ENCODE results near the gene FADS3. TPM values are rescaled to one million over a fixed set of nuclear protein-coding genes. Genes with fewer than 3 reads are reported as not detected.

Gene FADS3
- total and polyA plus RNA-seq, 7 experiments from 2014 or later: 0.31 to 8.6 (median 2.1) TPM

GRCh38 chr11:61899146-61899841 is 7.9 kb upstream of the FADS3 start:
- POLR2A ChIA-PET: interaction anchor here (0.9 to 1.2 kb wide), 2 partner anchors 69 to 182 kb away, joined by 3 to 5 read pairs; partner anchors contain the start of gene FTH1
- H3K9me3 Mint-ChIP-seq: no peaks in the 10 kb centered on the region
- peaks cover 4 to 7% (median 5%) of the 10 kb centered on the region in 7 donors for H3K4me1 Mint-ChIP-seq
- DNase-seq (peak; percentile 88 to 98 (median 93)), ATAC-seq (peak; percentile 98)
- no peaks in the 10 kb centered on the region for H3K9me3 ChIP-seq (ENCODE audit: control insufficient read depth in 2 of 3, low read length in 3 of 3)
- H3K36me3 ChIP-seq (ENCODE audit: control insufficient read depth in 2 of 3, insufficient read depth in 3 of 3, low read length in 3 of 3): no peaks in the 10 kb centered on the region
- H3K27me3 ChIP-seq (ENCODE audit: control insufficient read depth in 2 of 2, insufficient read depth in 2 of 2, low read length in 2 of 2): no peaks in the 10 kb centered on the region
- H3K27ac ChIP-seq (ENCODE audit: low read depth, low read length): no peak overlapping the region
- CTCF ChIA-PET: interaction anchor here (0.6 to 8.2 kb wide), 20 partner anchors 8 to 213 kb away, joined by 3 to 206 read pairs (median 4); partner anchors contain the start of genes FEN1 and TMEM258
- H3K4me1 ChIP-seq (ENCODE audit: control insufficient read depth in 2 of 2, insufficient read depth in 2 of 2, low read length in 2 of 2): peaks cover 4% of the 10 kb centered on the region in 2 donors
- no peak overlapping the region for H3K4me3 ChIP-seq (ENCODE audit: low read length)
- peaks cover 0 to 4% (median 0%) of the 10 kb centered on the region in 5 donors for H3K27me3 Mint-ChIP-seq
- H3K27ac Mint-ChIP-seq: peak overlapping the region; percentile 55 to 93 (median 69)
- intact Hi-C loops (cut with micrococcal nuclease): loop anchor here (1.0 to 5.0 kb wide), 8 partner anchors 48 to 209 kb away; partner anchors contain the start of gene FTH1 (in 1 of the 2)
- H3K4me3 Mint-ChIP-seq: no peak overlapping the region
- H3K36me3 Mint-ChIP-seq: no peaks in the 10 kb centered on the region

GRCh38 chr11:61898247-61898582 is 6.9 kb upstream of the FADS3 start:
- POLR2A ChIA-PET: interaction anchor here (0.6 to 1.3 kb wide), 3 partner anchors 70 to 311 kb away, joined by 3 to 5 read pairs (median 4); no protein-coding TSS in a partner anchor
- H3K36me3 Mint-ChIP-seq: no peaks in the 10 kb centered on the region

GRCh38 chr11:61897387-61898246 is 6.3 kb upstream of the FADS3 start:
- Mint-ChIP-seq H3K27me3 (peaks cover 0 to 2% (median 0%) of the 10 kb centered on the region in 5 donors), H3K9me3 (no peaks in the 10 kb centered on the region), H3K4me3 (no peak overlapping the region), H3K36me3 (no peaks in the 10 kb centered on the region), H3K27ac (peak overlapping the region in 3 of 9 donors; percentile 13 to 62 (median 56)), H3K4me1 (peaks cover 4 to 7% (median 6%) of the 10 kb centered on the region in 7 donors)
- DNase-seq (peak; percentile 53 to 82 (median 68)), ATAC-seq (peak; percentile 69)
- Histone ChIP-seq H3K9me3 (ENCODE audit: control insufficient read depth in 2 of 3, low read length in 3 of 3) (no peaks in the 10 kb centered on the region), H3K27ac (ENCODE audit: low read depth, low read length) (no peak overlapping the region), H3K4me3 (ENCODE audit: low read length) (no peak overlapping the region), H3K27me3 (ENCODE audit: control insufficient read depth in 2 of 2, insufficient read depth in 2 of 2, low read length in 2 of 2) (no peaks in the 10 kb centered on the region), H3K4me1 (ENCODE audit: control insufficient read depth in 2 of 2, insufficient read depth in 2 of 2, low read length in 2 of 2) (peaks cover 4% of the 10 kb centered on the region in 2 donors), H3K36me3 (ENCODE audit: control insufficient read depth in 2 of 3, insufficient read depth in 3 of 3, low read length in 3 of 3) (no peaks in the 10 kb centered on the region)
- ChIA-PET CTCF (interaction anchor here (0.6 to 8.2 kb wide), 15 partner anchors 9 to 210 kb away, joined by 3 to 206 read pairs (median 4); no protein-coding TSS in a partner anchor), POLR2A (interaction anchor here (0.6 to 1.3 kb wide), 3 partner anchors 71 to 311 kb away, joined by 3 to 5 read pairs (median 4); no protein-coding TSS in a partner anchor)
- intact Hi-C loops (cut with micrococcal nuclease): loop anchor here (1.0 to 5.0 kb wide), 4 partner anchors 26 to 101 kb away; partner anchors contain the start of gene FTH1 (in 1 of the 2)

More at GRCh38 chr11:61898247-61898582, 6.9 kb upstream of the FADS3 start:
- ATAC-seq (no peak), DNase-seq (no peak)
- H3K4me1 Mint-ChIP-seq: peaks cover 4 to 7% (median 5%) of the 10 kb centered on the region in 7 donors
- CTCF ChIA-PET: interaction anchor here (0.6 to 8.2 kb wide), 13 partner anchors 9 to 210 kb away, joined by 3 to 206 read pairs (median 4); no protein-coding TSS in a partner anchor
- intact Hi-C loops (cut with micrococcal nuclease): loop anchor here (2.0 to 5.0 kb wide), 3 partner anchors 69 to 101 kb away; partner anchors contain the start of gene FTH1 (in 1 of the 2)
- no peak overlapping the region for H3K4me3 ChIP-seq (ENCODE audit: low read length)
- peak overlapping the region in 1 of 9 donors; percentile 13 for H3K27ac Mint-ChIP-seq
- no peak overlapping the region for H3K4me3 Mint-ChIP-seq
- no peaks in the 10 kb centered on the region for H3K27me3 ChIP-seq (ENCODE audit: control insufficient read depth in 2 of 2, insufficient read depth in 2 of 2, low read length in 2 of 2)
- no peak overlapping the region for H3K27ac ChIP-seq (ENCODE audit: low read depth, low read length)
- no peaks in the 10 kb centered on the region for H3K9me3 ChIP-seq (ENCODE audit: control insufficient read depth in 2 of 3, low read length in 3 of 3)
- no peaks in the 10 kb centered on the region for H3K9me3 Mint-ChIP-seq
- no peaks in the 10 kb centered on the region for H3K36me3 ChIP-seq (ENCODE audit: control insufficient read depth in 2 of 3, insufficient read depth in 3 of 3, low read length in 3 of 3)
- H3K27me3 Mint-ChIP-seq: peaks cover 0 to 2% (median 0%) of the 10 kb centered on the region in 5 donors
- peaks cover 4% of the 10 kb centered on the region in 2 donors for H3K4me1 ChIP-seq (ENCODE audit: control insufficient read depth in 2 of 2, insufficient read depth in 2 of 2, low read length in 2 of 2)

- H3K36me3 ChIP-seq (ENCODE audit: control insufficient read depth in 2 of 3, insufficient read depth in 3 of 3, low read length in 3 of 3): no peaks in the 10 kb centered on the region
- DNase-seq (no peak), ATAC-seq (no peak)
- H3K4me1 ChIP-seq (ENCODE audit: control insufficient read depth in 2 of 2, insufficient read depth in 2 of 2, low read length in 2 of 2): peaks cover 4% of the 10 kb centered on the region in 2 donors
- intact Hi-C loops (cut with micrococcal nuclease): loop anchor here in 1 of 2 donors (1.0 to 5.0 kb wide), 2 partner anchors 26 to 70 kb away; partner anchors contain the start of gene FTH1
- H3K27me3 ChIP-seq (ENCODE audit: control insufficient read depth in 2 of 2, insufficient read depth in 2 of 2, low read length in 2 of 2): no peaks in the 10 kb centered on the region
- H3K27ac ChIP-seq (ENCODE audit: low read depth, low read length): no peak overlapping the region
- Mint-ChIP-seq H3K4me3 (no peak overlapping the region), H3K4me1 (peaks cover 4 to 12% (median 6%) of the 10 kb centered on the region in 7 donors), H3K27me3 (peaks cover 0 to 8% (median 0%) of the 10 kb centered on the region in 5 donors), H3K27ac (peak overlapping the region in 2 of 9 donors; percentile 36 to 87), H3K9me3 (no peaks in the 10 kb centered on the region), H3K36me3 (no peaks in the 10 kb centered on the region)
- POLR2A ChIA-PET: interaction anchor here (1.3 kb wide), 1 partner anchor 185 kb away, joined by 5 read pairs; no protein-coding TSS in a partner anchor
- no peak overlapping the region for H3K4me3 ChIP-seq (ENCODE audit: low read length)
- H3K9me3 ChIP-seq (ENCODE audit: control insufficient read depth in 2 of 3, low read length in 3 of 3): no peaks in the 10 kb centered on the region
- CTCF ChIA-PET: interaction anchor here (0.6 to 8.2 kb wide), 8 partner anchors 8 to 211 kb away, joined by 3 to 206 read pairs (median 4); no protein-coding TSS in a partner anchor
Observed at GRCh38 chr11:61896665-61897386, 5.5 kb upstream of the FADS3 start.

GRCh38 chr11:61895718-61896059 is 4.3 kb upstream of the FADS3 start:
- intact Hi-C loops (cut with micrococcal nuclease): loop anchor here in 1 of 2 donors (5.0 kb wide), 1 partner anchor 72 kb away; the partner anchor contains the start of gene FTH1
- no peak overlapping the region for H3K4me3 Mint-ChIP-seq

More at GRCh38 chr11:61895718-61896059, 4.3 kb upstream of the FADS3 start:
- no peak for ATAC-seq
- no peak for DNase-seq
- Histone ChIP-seq H3K27ac (ENCODE audit: low read depth, low read length) (no peak overlapping the region), H3K27me3 (ENCODE audit: control insufficient read depth in 2 of 2, insufficient read depth in 2 of 2, low read length in 2 of 2) (no peaks in the 10 kb centered on the region), H3K36me3 (ENCODE audit: control insufficient read depth in 2 of 3, insufficient read depth in 3 of 3, low read length in 3 of 3) (no peaks in the 10 kb centered on the region), H3K4me3 (ENCODE audit: low read length) (no peak overlapping the region), H3K9me3 (ENCODE audit: control insufficient read depth in 2 of 3, low read length in 3 of 3) (no peaks in the 10 kb centered on the region), H3K4me1 (ENCODE audit: control insufficient read depth in 2 of 2, insufficient read depth in 2 of 2, low read length in 2 of 2) (peaks cover 6% of the 10 kb centered on the region in 2 donors)
- no peaks in the 10 kb centered on the region for H3K36me3 Mint-ChIP-seq
- H3K4me1 Mint-ChIP-seq: peaks cover 5 to 16% (median 10%) of the 10 kb centered on the region in 7 donors
- H3K27me3 Mint-ChIP-seq: peaks cover 0 to 10% (median 0%) of the 10 kb centered on the region in 5 donors
- no peak overlapping the region for H3K27ac Mint-ChIP-seq
- no peaks in the 10 kb centered on the region for H3K9me3 Mint-ChIP-seq
- ChIA-PET POLR2A (no interaction called here), CTCF (interaction anchor here (0.8 to 8.2 kb wide), 4 partner anchors 88 to 212 kb away, joined by 3 to 206 read pairs (median 38); no protein-coding TSS in a partner anchor)

All from naive thymus-derived CD4-positive, alpha-beta T cell (primary cell).